GM18517 (cell line): ENCODE measurements around the gene RPL26.
"Not testable (repeated sequence)": the region's sequence is repeated elsewhere in the genome, so short reads cannot be mapped to it uniquely, and the experiment has no call there.

Source experiments
- ATAC-seq: cut with Tn5 transposase; IDR thresholded peaks from one replicate; pipeline ENCODE4 v1.9.1; 2021; ENCODE audit warnings: mild to moderate bottlenecking, moderate library complexity; ENCODE audit not compliant: unreplicated experiment

Gene RPL26

DNA sequence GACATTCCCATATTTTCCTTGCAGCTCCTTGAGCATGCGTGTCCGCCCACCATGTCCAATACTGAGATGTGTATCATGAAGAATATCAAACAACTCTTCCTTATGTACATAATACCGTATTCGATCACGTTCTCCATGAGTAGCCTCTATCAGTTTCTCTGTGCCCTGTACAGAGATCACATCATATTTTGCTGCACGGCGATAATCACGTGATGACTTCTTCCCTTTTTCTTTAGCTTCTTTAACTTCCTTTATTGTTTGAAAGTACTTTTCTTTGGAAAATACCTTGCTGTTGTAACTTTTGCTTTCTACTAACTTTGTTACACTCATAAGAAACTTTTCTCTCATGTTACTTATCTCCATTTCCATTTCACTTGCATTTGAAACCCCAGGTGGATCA, 13.0 kb downstream of the RPL26 start:
- no peak for ATAC-seq

DNA sequence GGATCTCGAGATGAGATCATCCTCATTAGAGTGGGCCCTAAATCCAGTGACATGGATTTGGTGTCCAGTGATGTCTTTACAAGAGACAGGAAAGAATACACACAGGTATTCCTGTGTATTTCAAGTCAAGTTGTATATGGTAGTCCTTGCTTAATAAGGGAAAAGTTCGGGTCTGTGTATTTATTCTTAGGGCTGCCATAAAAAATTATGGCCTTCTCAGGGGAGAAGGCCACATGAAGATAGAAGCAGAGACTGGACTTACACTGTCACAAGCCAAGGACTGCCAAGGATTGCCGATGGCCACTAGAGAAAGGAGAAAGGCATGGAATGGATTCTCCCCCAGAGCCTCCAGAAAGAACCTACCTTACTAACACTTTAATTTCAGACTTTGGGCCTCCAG, 14.8 kb downstream of the RPL26 start:
- no peak for ATAC-seq

DNA sequence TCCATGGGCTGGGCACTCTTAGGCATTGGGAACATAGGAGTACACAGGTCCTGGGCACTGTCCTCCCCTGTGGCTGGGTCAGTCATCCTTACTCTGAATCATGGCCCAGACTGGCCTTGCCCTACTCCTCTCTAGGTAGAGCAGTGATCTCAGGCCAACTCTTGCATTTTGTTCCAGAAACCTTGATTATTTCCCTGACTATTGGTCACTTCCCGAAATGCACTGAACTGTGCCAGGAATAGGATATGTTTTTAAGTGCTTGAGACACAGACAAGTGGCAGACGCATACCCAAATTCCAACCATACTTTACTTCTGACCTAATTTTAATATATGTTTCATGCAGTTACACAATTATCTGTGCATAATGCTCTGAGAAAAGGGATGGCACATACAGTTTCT, 16.8 kb downstream of the RPL26 start:
- no peak for ATAC-seq

DNA sequence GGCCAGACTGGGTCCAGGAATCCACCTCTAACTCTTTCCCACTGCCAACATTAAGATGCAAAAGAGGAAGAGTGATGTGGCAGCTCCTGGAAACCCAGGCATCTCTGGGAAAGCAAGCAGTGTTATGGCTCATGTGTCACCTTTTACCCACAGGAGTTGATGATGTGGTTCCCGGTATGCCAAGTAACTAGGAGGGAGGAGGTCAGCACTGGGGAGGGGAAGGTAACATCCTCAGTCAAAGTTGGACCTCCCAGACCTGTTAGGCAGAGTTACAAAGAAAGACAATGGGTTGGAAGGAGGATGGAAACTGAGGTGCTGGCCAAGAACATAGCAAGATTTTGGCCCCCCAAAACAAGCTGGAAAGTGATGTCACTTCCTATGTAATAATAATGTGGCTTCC, 17.9 kb downstream of the RPL26 start:
- ATAC-seq: no peak

DNA sequence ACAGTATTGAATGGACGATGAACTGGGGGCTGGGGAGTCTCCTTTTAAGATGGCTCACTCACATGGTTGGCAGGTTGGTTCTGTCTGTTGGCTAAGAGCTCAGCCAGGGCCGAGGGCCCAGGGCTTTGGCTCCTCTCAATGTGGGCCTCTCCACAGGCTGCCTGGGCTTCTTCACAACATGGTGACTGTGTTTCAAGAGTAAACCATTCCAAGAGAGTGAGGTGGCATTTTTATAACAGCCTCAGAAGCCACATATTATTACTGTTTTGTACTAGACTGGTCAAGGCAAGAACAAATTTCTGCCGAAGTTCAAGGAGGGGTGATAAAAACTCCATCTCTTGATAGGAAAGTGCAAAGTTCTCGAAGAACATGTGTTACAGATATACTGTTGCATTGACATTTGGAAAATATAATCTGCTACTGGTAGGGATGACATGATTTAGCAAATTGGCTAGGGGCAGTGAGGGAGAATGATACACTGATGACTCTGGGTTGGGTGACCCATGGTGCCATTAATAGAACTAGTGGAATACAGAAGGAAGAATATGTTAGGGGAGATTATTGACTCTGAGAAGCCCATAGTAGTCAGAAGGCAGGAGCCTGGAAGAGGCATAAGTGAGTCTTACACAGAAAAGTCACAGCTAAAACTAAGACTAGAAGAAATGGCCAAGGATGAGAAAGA, 20.2 kb downstream of the RPL26 start:
- no peak for ATAC-seq

DNA sequence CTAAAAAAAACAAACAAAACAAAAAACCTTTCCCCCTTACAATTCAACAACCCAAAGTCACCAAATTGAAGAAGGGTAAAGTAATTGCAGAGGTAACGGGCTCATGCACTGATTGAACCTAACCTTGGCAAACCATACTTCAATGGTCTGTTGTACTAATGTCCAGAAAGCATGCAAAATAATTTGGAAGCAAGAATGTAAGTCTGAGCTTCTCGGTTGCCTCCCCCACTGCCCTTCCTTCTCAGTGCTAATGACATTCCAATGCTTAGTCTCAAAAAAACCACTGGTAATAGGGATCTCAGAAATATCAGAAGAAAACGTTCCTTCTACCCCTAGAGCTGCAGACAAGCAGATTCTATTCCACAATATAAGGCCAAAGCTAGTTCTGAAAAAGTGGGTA, 22.2 kb downstream of the RPL26 start:
- no peak for ATAC-seq

DNA sequence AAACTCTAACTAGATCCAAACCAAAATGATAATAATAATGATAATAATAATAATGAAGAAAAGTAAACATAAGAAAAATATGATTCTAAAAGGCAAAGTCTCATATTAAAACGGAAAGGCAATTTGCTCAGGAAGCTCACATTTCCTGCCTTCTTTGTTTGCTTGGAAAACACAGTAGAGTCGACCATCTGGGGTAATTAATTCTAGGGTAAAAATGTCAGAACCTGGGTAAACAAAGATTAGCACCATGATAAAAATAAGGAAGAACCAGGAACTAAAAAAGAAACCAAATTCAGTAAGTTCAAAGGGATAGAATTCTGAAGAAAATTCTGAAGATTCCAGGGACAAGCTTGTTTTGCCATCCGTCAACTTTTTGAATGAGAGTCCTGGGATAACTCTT, 22.7 kb downstream of the RPL26 start:
- no peak for ATAC-seq

DNA sequence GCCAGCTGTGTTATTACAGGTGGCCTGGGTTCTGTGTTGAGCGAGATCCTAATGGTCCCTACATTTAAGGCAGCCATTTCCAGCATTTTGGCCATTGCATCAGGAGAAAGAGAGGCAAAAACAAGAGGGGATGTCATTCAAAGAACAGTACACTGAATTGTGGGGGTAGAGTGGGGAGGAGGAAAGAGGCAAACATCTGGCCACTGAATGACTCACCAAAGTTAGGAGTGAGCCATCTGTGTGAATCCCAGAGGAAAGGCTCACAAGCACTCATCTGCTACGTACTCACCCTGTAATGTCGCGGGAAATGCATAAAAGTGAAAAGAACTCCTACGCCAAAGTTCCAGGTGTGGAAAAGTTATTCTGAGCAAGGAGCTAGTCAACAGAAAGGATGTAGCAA, 23.2 kb downstream of the RPL26 start:
- ATAC-seq: no peak

DNA sequence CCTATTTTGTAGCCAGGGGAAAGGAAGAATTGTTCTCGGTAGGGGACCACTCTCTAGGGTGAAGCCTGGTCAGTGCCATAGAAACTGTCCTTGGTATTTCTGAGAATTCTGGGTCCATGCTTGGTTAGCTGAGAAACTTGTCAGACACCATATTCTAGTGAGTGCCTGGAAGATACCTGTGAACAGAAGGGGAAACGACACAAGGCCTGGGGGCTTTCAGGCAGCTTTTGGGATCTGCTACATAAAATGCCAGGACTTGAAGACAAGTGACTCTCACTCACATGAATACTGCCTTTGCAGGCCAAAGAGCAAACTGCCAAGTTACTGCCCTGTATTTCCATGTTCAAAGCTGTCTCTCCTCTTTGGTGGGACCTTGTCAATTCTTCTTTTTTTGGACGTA, 25.1 kb downstream of the RPL26 start:
- no peak for ATAC-seq

DNA sequence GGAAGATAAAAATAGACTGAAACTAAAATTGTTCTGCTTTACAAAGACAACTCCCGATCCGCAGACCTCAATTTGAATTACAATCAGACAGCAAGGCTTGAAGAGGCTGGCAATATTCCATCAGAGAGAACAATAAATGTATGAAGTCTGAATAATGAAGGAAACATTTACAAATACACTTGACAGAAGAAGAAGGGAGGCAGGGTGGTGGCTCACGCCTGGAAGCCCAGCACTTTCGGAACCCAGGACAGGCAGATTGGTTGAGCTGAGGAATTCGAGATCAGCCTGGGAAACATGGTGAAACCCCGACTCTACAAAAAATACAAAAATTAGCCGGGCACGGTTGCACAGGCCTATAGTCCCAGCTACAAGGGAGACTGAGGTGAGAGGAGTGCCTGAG, 28.8 kb downstream of the RPL26 start:
- ATAC-seq: no peak

DNA sequence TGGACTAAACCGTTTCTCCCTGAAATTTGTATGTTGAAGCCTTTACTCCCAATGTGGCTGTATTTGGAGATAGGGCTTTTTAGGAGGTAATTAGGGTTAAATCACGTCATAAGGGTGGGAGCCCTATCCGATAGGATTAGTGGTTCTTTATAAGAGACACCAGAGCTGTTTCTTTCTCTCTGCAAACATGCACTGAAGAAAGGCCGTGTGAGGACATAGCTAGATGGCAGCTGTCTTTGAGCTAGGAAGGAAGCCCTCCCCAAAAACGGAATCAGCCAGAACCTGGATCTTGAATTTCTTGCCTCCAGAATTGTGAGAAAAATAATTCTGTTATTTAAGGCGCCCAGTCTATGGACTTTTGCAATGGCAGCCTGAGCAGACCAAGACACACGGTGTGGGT, 29.3 kb downstream of the RPL26 start:
- ATAC-seq: no peak

DNA sequence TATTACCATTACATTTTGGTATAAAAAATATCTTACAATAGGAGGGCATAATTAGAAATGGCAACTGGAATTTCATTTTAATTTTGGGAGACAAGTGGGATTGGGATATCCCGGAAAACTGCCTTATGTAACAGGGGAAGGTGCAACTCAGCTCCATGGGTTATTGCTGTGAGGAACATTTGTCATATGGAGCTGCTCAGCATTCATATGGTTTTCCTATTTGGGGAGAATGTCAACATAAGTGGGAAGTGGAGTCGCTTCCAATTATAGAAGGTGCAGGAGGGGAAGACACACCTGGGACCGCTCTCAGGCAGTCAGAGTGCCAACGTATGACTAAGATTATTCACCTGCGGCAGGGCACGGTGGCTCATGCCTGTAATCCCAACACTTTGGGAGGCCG, 32.7 kb downstream of the RPL26 start:
- no peak for ATAC-seq

DNA sequence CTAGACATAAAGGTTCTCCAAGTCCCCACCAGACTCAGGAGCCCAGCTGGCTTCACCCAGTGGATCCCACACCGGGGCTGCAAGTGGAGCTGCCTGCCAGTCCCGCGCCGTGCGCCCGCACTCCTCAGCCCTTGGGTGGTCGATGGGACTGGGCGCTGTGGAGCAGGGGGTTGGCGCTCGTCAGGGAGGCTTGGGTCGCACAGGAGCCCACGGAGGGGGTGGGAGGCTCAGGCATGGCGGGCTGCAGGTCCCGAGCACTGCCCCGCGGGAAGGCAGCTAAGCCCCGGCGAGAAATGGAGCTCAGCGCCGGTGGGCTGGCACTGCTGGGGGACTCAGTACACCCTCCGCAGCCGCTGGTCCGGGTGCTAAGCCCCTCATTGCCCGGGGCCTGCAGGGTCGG, 36.0 kb downstream of the RPL26 start:
- ATAC-seq: not testable (repeated sequence)

DNA sequence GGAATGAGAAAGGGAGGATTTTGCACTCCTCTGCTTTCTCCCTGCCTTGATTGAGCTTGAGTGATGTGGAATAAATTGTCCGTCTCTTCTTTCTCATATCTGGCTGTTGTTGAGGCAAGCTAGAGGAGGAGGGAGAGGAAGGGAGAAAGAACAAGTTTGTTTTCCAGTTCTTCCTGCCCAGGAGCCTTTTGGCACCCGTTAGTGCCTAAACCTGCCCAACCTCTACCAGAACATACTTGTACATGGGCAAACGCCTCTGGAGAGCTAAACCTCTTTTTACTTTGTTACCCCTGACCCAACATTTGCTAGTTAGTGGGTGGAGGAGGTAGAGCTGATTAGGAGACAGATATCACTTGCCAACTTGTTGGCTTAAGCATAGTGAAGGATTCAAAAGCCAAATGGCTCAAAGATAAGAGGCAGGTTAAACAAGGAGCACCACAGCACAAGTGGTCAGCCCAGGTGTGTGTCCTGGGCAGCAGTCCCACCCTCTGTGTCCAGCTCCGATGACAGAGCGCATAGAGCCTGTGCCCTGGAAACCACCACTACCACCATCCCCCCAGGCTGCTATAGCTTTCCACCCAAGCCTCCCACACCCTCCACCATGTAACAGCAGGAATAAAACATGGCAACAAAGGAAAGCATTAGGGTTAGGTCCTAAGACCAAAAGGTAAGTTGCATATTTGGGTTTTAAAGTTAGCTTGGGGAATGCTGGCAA, 36.9 kb downstream of the RPL26 start:
- ATAC-seq: no peak

DNA sequence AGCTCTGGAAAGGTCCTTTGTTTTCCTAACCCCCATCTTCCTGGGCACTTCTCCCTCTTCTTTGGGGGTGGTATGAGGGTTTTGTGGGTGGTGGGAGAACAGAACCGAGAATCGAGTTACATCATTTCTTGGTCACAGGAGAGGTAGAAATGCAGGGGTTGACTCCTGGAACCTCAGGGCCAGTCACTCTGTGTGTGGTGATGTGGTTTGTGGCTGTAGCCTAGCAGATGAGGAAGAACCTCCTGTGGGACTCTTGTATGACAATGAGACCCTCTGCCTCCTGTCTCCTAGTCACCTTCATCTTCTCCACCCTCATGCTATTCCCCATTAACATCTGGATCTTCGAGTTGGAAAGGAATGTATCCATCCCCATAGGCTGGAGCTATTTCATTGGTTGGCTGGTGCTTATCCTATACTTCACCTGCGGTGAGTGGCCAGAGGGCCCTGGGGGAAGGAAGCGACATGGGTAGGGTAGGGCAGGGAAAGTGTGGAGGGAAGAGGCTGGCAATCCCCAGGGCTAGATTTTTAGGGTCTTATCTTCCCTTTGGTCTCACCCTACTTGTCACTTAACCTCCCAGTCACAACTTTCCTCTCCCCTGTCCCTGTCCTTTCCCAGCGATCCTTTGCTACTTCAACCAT, 37.8 kb downstream of the RPL26 start:
- ATAC-seq: no peak

DNA sequence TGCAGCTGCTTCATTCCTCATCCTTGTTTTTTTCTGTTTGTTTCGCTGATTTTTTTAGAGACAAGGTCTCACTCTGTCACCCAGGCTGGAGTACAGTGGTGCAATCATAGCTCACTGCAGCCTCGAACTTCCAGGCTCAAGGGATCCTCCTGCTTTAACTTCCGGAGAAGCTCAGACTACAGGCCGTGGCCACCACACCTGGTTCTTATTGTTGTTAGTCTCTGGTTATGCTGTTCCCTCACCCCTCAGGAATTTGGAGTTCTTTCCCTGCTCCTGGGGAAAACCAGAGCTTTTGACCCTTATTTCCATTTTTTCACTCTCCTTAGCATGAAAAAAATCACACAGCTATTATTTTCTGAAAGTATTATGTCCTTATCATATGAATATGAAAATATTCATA, 41.5 kb downstream of the RPL26 start:
- no peak for ATAC-seq

DNA sequence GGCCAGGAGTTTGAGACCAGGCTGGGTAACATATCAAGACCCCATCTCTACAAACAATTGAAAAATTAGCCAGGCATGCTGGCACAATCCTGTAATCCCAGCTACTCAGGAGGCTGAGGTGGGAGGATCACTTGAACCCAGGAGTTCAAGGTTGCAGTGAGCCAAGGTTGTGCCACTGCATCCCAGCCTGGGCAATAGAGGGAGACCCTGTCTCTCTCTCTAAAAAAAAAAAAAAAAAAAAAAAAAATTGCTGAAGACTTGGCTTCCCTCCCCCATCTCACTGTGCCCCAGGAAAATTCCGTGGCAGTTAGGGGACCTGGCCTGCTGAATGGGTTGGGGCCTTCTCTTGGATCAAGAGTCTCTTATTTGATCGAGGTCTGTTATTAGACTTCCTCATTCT, 43.5 kb downstream of the RPL26 start, which contains the start of gene ODF4:
Gene ODF4, plus strand, starts transcription at position 301 of the 400 bp plus-strand sequence. CDS start 212 bp downstream, outside the sequence.
- no peak for ATAC-seq

DNA sequence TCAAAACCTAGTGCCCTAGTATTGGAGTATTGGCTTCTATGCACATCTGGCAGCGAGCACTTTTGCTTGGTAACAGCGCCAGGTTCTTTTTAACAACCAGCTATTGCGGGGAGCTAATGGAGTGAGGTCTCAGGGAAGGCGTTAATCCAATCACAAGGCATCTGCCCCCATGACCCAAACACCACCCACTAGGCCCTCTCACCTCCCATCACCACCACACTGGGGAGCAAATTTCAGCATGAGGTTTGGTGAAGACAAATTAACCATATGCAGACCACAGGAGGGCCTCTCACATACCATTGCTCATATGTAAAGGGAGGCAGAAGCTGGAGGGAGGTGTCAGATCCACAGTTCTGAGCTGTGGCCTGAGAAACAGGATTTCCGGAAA, 44.2 kb downstream of the RPL26 start:
- no peak for ATAC-seq

DNA sequence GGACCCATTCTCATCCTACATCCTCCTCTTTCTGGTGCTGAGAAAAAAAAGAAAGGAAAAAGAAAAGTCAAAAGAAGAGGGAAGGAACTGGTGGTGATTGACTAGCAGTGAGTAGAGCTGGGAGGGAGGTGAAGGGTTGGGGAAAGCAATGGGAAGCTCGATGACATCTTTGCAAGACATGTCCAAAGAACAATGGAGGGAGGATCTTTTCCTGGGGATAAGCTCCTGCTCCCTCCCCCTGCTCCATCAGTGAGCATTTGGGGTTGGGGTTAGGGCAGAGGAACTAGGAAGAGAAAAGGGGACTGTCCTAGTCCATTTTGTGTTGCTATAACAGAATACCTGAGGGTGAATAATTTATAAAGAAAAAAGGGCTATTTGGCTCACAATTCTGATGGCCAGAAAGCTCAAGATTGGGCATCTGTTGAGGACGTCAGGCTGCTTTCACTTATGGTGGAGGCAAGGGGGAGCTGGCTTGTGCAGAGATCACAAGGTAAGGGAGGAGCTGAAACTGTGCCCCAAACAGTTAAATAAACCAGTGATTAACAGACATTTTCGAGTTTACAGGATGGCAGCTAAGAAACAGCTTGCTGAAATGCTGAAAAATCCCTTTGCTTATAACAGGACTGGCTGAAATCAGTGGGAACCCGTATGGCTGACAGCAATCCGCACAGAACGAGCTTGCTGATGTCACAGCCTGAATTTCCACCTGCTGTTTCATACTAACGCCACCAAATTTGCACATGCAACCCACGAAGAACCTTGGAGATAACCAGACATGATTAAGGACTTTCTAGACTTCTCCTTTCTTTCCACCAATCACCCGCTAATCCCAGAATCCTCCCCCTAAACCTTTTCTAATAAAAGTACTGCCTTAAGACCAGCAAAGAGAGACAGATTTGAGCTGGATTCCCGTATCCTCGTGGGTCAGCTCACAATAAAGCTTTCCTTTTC, 44.9 kb downstream of the RPL26 start:
- no peak for ATAC-seq

DNA sequence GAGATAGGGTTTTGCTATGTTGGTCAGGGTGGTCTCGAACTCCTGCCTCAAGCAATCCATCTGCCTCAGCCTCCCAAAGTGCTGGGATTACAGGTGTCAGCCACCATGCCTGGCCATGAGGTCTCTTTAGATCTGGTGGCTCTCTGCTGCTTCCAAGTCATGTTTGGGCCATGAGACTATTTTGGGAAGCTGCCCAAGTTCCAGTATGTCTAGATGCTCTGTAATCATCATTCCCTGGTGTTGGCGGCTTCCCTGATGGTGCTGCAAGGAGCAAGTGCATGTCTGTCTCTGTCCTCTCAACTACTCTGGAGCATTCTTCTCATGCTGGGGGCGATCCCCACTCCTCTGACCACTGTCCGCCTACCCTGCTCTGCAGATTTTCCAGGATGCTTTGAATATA, 49.7 kb downstream of the RPL26 start:
- ATAC-seq: no peak

DNA sequence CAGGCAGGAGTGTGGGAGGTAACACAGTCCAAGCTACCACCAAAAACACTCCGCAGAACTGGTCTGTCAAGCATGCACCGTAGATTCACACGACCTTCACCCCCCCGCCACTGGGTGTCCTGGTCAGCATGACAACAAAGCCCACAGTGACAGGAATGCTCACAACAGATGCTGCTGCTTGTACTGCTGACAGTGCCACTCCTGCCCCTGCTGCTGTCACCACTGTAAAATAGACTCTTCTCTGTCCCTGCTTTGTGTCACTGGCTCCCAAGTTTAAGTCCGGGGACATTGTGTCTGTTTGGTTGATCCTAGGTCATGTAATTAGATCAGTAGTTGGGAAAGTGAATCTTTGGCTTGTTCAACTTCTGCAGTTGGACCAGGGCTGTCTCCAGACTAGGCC, 50.3 kb downstream of the RPL26 start:
- no peak for ATAC-seq
